ENCODE measurements around the gene LCN12.

Gene LCN12

DNA sequence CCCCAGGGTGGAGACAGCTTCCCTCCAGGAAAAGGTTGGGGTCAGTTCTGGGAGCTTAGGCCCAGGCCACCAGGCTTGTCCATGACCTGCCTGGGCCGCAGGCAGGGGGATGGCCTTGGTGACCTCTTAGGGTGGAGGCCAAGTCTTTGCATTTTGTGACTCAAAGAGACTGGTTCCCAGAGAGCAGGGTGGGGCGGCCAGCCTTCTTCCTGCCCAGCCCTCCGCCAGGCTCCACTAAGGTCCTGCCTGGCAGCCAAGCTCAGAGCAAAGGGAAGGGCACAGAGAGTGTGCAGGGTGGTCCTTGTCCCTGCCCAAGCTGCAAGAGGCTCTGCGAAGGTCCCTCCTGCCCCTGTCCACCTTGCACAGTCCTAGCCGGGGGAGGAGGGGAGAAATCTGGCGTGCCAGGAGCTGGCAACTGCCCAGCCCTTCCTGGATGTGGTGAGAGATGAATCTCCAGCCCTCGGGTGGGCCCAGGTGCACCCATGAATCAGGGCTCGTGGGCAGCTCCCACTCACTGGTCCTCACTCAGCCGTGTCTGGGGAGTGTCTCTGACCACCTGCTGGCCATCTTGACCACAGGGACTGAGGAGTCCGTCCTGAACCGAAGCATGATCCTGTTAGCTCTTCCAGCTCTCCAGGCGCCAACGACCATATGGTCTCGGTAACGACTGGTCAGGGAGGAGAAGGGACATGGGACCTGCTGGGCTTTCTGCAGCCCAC, 22.9 kb downstream of the LCN12 start:
- no peak for DNase-seq

DNA sequence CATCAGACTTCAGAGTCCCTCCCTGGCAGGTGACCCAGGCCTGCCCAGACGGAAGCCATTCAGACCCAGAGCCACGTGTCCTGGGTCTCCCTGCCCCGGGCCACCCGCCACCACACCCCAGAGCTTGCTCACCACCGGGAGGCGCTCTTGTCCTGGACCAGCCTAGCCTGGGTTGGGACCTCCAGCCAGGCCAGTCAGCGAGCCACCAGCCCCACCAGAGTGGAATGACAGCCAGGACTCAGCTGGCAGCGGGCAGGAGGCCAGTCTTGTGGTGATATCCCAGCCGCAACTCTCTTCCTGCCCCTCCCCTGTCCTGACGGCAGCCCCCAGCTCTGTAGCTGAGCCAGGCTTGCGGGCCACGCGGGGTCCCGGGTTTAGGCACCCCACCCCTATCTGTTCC, 23.6 kb downstream of the LCN12 start:
- DNase-seq = no peak

DNA sequence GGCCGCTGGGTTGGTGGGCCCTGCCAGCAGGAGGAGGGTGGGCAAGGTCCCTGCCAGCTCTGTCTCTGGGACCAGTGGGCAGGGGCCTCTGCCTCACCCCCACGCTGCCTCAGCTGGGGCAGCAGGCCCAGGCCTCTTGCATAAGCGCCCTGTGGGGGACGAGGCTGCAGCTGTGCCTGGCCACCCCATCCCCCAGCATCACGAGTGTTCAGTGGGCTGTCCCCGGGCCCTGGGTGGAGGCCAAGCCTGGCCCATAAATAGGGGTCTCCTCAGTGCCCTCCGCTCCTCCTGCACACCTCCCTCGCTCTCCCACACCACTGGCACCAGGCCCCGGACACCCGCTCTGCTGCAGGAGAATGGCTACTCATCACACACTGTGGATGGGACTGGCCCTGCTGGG, 25.1 kb downstream of the LCN12 start, which contains the start of gene PTGDS:
Gene PTGDS, plus strand, starts transcription at position 282 of the 400 bp plus-strand sequence. Its CDS starts 75 bp downstream, at position 357.
- DNase-seq = no peak

DNA sequence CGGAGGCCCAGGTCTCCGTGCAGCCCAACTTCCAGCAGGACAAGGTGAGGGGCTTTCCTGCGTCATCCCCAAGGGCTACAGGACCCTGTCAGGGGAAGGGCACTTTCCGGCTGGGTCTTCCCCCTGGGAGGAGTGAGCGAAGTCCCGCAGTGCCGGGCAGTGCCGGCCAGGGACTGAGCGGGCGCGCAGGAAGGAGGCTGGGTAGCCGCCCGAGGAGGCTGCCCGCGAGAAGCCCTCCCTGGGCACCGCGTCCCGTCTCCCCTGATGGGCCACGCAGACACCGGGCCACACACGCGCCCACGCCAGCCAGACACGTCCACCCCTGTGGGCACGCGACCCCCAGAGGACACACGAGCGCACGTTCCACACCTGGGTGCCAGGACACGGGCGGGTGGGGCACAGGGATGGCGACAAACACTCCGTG, 25.6 kb downstream of the LCN12 start:
- no peak for DNase-seq

DNA sequence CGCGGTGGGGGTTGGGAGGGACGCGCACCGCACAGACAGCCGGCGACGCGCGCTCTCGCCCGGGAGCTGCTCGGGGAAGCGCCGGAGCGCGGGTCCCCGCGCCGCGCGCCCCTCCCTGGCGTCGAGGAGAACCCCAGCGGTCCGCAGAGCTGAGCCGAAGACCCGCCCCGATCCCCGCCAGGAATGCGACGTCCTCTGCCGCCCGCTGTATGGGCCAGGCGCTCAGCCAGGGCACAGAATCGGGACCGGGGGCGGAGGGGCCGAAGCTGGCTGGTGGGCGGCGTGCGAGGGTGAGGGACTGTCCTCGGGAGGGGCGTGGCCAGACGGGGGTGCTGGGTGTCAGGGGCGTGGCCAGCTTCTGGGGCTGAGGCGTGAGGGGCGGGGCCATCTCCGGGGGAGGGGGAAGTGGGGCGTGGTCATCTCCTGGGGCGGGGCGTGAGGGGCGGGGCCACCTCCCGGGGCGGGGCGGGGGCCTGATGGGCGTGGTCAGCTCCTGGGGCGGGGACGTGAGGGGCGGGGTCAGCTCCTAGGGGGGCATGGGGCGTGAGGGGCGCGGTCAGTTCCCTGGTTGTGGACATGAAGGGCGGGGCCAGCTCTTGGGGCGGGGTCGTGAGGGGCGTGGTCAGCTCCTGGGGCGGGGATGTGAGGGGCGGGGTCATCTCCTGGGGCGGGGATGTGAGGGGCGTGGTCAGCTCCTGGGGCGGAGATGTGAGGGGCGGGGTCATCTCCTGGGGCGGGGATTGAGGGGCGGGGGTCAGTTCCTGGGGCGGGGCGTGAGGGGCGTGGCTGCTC, 26.2 kb downstream of the LCN12 start:
- no peak for DNase-seq

DNA sequence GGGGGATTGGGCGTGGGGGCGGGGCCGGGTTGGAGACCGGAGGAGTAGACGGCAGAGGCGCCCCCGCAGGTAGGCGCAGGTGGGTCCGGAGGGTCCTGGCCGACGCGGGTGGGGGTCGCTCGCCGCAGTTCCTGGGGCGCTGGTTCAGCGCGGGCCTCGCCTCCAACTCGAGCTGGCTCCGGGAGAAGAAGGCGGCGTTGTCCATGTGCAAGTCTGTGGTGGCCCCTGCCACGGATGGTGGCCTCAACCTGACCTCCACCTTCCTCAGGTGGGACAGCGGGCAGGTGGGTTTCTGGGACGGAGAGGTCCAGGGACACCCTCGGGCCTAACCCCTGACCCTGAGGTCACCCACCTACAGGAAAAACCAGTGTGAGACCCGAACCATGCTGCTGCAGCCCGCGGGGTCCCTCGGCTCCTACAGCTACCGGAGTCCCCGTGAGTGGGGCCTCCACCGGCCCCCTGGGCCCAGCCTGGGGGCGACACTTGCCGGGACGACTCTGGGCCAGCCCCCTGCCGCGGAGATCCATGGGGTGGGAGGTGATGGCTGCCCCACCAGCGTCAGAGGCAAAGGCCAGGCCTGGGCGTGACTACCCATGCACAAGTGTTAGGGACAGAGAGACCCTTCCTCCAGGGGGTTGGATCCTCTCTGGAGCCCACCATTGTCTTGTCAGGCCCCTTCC, 26.9 kb downstream of the LCN12 start:
- DNase-seq = no peak

DNA sequence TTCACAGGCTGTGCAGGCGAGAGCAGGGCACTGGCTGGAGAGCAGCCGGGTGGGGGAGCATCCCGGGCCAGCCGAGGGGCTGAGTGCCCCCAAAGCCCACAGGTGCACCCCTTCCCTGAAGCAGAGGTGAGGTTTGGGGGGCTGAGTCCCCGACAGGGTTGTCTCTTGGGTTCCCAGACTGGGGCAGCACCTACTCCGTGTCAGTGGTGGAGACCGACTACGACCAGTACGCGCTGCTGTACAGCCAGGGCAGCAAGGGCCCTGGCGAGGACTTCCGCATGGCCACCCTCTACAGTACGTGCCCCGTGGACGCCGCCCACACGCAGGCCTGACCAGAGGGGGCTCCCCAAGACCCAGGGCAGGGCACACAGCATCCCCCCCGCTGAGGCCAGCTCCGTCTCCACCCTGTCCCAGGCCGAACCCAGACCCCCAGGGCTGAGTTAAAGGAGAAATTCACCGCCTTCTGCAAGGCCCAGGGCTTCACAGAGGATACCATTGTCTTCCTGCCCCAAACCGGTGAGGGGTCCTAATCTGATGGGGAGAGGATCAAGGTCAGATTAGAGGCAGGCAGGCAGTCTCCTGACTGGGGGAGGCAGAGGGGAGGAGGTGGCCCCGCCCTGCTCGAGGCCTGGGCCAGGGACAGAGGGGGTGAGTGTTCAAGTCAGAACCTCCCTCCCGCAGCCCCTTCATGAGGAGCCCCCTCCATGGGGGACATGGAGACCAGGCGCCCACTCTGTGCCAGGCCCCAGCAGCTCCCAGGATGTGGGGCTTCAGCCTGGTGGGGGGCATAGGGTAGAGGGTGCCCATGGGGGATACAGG, 27.9 kb downstream of the LCN12 start:
- DNase-seq = no peak

DNA sequence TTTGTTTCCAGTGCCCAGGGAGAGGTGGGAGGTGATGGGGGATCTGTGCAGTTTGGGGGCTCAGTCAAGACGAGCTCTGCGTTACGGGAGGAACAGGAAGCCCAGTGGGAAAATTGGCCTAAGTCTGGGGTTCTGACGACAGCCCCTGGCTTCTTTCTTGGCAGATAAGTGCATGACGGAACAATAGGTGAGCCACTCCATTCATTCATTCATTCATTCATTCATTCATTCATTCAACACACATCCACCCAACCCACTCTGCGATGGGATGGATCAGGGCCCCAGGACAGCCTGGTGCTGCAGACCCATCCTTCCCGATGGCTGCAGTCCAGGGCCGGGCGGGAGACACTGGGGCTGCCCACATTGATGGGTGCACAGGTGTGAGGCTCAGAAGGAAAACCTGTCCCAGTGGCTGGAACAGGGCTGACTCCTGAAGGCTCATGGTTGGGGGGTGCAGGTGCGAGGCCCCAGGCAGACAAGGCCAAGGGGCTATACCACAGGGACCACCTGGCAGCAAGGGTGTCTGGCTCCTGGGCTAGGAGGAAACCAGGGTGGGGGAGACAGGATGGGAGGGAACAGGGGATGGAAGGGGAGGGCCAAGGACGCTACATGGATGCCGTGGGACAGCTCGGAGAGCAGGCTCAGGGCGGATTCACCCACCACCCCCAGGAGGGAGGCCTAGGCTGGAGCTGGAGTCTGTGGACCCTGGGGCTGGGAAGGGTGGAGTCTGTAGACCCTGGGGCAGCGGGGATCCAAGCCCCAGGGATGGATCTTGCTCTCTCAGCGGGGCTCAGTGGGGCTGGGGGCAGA, 28.8 kb downstream of the LCN12 start:
- no peak for DNase-seq

DNA sequence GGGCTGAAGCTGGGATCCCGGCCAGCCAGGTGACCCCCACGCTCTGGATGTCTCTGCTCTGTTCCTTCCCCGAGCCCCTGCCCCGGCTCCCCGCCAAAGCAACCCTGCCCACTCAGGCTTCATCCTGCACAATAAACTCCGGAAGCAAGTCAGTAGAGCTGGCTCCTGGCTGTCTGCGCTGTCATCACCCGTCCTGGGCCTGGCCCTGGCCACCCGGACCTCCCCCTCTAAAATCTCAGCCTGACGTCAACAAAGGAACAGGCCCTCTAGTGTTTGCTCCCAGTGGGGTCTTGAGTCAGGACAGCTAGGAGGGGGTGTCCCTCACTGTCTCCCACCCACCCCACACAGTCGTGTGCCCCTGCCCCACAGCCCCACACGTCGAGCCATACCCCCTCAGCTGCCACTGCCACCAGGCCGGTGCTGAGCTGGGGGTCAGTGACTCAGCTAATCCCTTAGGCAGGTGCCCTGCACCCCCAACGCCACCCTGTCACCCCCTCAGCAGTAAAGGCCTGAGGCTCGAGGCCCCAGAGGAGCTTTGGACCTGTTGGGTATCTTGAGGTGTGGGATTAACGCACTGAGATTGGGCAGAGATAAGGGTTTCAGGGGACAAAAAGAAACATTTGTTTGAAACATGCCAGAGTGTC, 29.6 kb downstream of the LCN12 start:
- no peak for DNase-seq

DNA sequence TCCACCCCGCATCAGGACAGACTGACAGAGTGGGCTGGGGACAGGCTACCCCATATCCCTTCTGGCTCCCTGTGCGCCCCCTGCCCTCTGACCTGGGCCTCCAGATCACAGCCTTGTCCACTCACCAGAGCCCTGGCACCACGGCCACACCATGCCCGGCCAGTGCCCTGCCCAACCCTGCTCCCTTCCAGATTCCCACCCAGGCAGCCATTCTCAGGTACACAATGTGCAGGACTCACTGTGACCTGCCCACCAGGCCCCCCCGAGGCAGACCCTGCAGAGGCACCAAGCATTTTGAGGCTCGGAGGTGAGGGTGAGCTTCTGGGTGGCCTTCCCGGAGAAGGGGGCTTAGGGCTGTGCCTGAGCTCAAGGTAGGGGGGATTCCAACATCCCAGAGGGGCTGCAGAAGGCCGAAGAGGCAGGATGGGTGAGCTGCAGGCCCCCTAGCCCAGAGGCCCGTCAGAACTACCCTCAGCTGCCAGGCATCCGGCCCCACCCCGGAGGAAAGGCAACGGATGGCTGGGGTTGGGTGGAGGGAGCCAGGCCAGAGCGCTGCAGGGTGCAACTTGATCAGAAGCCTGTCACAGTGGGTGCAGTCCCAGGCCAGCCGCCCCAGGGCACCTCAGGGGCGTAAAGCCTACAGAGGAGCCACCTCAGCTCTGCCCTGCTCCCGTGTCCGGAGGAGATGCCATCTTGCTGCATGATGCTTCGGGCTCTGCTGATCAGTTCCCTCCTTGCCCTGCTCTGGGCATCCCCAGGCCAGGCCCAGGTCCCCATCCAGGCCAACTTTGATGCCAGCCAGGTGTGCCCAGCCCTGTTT, 30.4 kb downstream of the LCN12 start, which contains the start of gene LCNL1:
Gene LCNL1, plus strand, starts transcription at position 762 of the 820 bp plus-strand sequence. CDS start 594 bp downstream, outside the sequence.
- DNase-seq = no peak

DNA sequence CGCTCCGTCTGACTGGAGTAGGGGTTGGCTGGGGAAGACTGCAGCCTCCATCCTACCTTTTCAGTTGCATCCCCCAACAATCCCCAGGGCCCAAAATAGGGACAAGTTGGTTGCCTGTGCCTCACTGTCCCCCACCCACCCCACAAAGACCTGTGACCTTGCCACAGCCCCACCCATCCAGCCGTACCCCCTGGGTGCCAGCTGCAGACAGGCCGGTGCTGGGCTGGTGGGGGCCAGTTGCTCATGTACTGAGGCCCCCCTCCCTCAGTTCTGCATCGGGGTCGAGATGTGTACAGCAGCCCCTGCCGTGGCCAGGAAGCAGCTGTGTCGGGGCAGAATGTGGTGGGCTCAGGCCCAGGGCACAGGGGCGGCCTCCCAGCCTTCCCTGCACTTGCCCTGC, 31.1 kb downstream of the LCN12 start:
- DNase-seq = no peak

DNA sequence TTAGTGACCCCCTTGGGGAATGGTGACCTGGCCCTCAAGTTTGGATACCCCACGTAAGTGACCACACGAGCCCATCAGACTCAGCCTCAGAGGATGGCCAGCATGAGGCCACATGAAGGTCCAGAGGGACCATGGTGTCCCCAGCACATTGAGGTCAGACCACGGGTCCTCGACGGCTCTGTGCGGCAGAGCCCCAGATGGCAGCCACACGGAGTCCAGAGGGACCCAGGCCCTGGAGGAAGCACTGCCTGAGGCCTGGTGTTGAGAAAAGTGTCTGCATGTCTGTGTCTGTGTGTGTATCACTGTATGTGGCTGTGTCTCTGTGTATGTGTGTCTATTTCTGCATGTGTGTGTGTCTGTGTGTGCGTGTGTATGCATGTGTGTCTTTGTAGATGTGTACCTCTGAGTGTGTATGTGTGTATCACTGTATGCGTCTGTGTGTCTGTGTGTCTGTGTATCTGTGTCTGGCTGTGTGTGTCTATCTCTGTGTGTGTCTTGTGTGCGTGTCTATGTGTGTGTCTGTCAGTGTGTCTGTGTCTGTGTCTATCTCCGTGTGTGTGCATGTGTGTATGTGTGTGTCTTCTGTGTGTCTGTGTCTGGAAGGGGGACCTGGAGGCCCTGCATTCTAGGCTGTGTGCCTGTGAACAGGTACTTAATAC, 31.7 kb downstream of the LCN12 start:
- DNase-seq = no peak

DNA sequence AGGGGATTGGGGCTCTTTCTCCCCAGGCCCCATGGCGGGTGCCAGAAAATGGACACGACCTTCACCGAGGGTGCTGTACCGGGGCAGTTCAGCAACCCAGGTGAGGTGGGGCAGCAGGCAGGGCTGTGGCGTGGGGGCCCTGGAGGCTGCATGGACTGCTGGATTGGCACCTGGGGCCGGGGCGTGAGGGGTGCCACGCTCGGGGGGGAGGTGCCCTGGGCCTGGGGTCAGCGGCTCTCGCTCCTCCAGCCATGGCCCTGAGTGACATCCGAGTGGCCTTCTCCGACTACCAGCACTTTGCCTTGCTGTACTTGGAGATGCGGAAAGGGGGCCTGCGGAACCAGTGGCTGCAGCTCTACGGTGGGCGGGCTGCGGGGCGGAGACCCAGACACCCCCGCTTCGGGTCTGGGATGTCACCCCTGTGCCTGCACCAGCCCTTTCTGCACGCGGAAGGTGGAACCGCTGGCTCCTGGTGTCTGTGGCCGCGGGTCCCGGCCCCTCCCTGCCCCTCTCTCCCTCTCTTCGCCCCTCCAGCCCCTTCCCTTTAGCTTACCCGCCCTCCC, 32.5 kb downstream of the LCN12 start:
- DNase-seq = no peak

DNA sequence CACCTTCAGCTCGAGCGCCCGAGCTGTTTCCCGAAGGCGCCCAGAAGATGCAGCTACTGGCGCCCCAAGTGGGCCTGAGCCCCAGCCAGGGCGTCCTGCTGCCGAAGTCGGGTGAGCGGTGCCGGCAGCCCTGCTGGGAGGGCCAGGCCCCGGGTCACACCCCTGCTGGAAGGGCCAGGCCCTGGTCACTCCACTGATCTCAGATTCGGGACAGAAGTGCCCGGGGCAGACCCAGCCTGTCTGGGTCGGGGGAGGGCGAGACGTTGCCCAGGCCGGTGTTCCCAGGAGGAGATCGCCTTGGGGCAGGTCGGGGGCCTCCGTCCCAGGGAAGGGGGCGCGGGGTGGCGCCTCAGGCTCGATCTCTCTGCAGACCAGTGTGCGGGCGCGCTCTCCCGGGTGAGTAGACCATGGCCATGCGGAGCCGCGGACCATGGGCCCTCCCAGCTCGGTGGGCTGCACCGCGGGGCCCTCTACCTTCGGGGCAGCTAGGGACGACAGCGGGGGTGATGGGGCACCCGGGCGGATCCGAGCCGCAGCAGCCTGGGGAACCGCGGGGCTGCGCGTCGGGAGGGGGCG, 33.0 kb downstream of the LCN12 start:
- DNase-seq = no peak

DNA sequence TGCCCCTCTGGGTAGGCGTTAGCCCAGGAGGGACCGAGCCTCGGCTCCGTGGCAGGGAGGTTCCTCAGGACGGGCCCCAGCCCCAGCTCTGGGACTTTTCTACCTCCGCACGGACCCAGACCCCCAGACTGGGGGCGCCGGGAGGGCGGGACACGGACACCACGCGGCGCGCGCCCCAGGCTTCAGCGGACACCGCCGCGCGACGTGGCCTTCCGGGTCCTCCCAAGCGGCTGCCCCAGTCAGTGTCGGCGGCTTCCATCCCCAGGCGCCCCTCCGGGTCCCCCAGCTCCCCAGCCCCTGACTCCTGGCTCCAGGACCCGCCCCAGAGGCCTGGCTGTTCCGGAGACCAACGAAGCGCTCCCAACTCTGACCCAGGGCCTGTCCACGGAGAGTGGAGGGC, 33.8 kb downstream of the LCN12 start:
- DNase-seq = no peak

DNA sequence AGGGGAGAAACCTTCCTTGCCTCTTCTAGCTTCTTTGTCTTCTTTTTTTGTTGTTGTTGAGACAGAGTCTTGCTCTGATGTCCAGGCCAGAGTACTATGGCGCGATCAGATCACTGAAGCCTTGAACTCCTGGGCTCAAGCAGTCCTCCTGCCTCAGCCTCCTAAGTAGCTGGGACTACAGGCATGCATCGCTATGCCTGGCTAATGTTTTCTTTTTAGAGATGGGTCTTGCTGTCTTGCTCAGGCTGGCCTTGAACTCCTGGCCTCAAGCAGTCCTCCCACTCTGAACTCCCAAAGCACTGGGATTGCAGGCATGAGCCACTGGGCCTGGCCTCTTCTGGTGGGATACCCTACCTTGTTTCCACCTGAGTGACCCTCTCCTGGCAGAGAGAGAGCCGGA, 36.8 kb downstream of the LCN12 start:
- no peak for DNase-seq

DNA sequence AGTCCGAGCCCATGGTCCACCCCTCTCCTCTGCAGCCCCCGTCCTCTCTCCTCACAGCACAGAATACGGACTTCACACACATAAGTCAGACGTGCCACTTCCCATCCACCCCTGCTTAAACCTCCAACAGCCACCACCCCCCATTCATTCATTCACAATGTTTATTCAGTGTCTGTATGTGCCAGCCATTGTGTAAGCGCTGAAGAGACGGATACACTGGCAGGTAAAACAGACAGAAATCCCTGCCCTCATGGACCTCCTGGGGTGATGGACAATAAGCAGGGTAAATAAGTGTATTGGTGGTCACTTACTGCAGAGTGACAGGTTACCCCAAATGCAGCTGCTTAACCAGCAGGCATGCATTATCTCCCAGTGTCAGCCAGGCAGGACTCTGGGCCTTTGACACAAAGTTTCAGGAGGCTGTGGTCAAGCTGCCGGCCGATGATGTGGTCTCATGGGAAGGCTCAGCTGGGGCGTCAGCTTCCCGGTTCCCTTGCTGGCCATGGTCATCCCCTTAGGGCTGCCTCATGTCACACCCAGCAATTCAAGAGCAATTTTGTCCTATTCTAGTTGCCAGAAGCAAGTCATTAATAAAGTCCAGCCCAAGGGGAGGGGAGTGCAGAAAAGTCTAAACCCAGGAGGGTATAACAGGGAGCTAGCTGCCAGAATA, 38.3 kb downstream of the LCN12 start:
- no peak for DNase-seq

DNA sequence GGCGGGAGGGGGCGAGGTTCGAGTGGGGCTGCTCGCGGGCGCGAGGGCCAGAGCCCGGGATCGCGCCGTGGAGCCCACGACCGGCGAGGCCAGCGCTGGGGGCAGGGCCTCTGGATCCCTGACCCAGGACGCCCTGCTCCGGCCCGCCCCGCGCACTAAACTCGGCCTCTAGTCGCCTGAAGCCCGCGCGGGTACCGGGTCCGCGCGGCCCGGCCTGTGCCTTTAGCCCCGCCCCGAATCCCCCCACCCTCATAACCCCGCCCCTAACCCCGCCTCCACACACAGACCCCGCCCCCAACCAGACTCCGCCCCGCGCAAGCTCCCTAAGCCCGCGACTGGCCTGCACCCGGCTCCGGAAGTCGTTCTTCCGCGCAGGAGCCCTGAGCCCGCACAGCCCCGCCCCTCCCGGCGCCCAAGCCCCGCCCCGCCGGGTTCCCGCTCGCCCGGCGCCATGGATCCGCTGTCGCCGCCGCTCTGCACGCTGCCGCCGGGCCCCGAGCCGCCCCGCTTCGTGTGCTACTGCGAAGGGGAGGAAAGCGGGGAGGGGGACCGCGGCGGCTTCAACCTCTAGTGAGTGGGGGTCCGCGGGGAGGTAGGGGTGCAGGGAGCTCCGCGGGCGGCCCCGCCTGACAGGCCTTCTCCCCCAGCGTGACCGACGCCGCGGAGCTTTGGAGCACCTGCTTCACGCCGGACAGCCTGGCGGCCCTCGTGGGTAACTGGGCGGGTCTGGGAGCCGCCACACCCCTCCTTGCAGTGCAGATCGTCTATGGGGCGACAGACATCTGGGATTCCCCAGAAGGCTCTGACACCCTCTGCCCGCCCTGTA, 40.1 kb downstream of the LCN12 start, which contains the start of gene PAXX:
Gene PAXX, plus strand, starts transcription at position 430 of the 826 bp plus-strand sequence. Its CDS starts 22 bp downstream, at position 452.
- DNase-seq = peak; percentile 30

Measured in NCI-H2227 treated with DMSO at 0.1 percent for 48 hours (cell line).